Esophagus (tissue), 2 donors: ENCODE measurements around the gene SNAP25. TPM values are rescaled to one million over a fixed set of nuclear protein-coding genes. Genes with fewer than 3 reads are reported as not detected.

Experiments
- H3K27ac ChIP-seq, 2 donors: one replicate each; pipeline ENCODE4 v1.5.1; 2013; ENCODE audit warnings: low read depth in 2 of 2, mild to moderate bottlenecking in 2 of 2, inconsistent platforms in 1 of 2, low read length in 1 of 2, moderate library complexity in 1 of 2
- H3K27me3 ChIP-seq, 2 donors: one replicate each; pipeline ENCODE4 v1.6.1; 2013; ENCODE audit warnings: low read length in 2 of 2, control low read depth in 1 of 2, mild to moderate bottlenecking in 1 of 2; ENCODE audit not compliant: insufficient read depth in 2 of 2, control insufficient read depth in 1 of 2
- H3K36me3 ChIP-seq, 2 donors: one replicate each; pipeline ENCODE4 v1.6.1; 2013; ENCODE audit warnings: low read length in 1 of 2; ENCODE audit not compliant: control insufficient read depth in 2 of 2, insufficient read depth in 2 of 2
- H3K4me1 ChIP-seq, 2 donors: one replicate each; pipeline ENCODE4 v1.6.1; 2013; ENCODE audit warnings: low read length in 1 of 2; ENCODE audit not compliant: control insufficient read depth in 2 of 2, insufficient read depth in 2 of 2
- H3K4me3 ChIP-seq, 2 donors: one replicate each; pipeline ENCODE4 v1.5.1; 2013; ENCODE audit warnings: low read length in 2 of 2, mild to moderate bottlenecking in 2 of 2, low read depth in 1 of 2, moderate library complexity in 1 of 2
- H3K9me3 ChIP-seq, 2 donors: one replicate each; pipeline ENCODE4 v1.6.1; 2013; ENCODE audit warnings: mild to moderate bottlenecking in 2 of 2, low read depth in 1 of 2, low read length in 1 of 2, moderate library complexity in 1 of 2; ENCODE audit not compliant: control insufficient read depth in 2 of 2, insufficient read depth in 1 of 2
- WGBS, 2 donors: extraction: QIAGEN DNeasy Blood & Tissue Kit; methylation state at CpG; one replicate each; pipeline ENCODE4 v1.1.7; 2013; 5-methylcytosine and 5-hydroxymethylcytosine counted together
- polyA plus RNA-seq, 2 donors: library from polyadenylated mRNA; stranded (reverse); fragments of 200-250 nt; gene quantifications; one replicate each; pipeline ENCODE4 v1.2.3, GENCODE V29; 2013
- donor health status: healthy with polysubstance abuse.
- donor health status: Bipolar disorder and iron deficiency.

Gene SNAP25
- polyA plus RNA-seq, 2 donors = 0.06 to 0.12 TPM

DNA sequence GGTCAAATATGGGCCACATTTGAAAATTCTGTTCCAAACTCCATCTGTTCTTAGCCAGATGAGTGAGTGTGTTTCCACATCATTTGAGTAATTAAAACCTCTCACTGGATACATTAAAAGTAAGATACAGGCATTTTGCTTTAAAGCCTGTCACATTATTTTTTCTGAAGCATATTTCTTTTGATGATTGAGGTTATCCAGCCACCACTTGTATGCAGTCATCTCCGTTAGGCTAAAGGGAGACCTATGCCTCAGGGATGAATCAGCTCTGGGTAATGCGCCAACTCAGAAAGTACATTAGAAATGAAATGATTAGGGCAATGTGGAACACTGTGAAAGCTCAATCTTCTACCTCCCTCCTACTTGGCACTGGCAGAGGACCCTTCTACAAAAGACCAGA lies 90.7 kb downstream of the SNAP25 start:
- Histone ChIP-seq H3K4me3 (no peak overlapping the region), H3K4me1 (no peaks in the 10 kb centered on the region)
- WGBS, 2 donors = 58 to 78% methylated on average over 2 of the region's 2 CpGs

DNA sequence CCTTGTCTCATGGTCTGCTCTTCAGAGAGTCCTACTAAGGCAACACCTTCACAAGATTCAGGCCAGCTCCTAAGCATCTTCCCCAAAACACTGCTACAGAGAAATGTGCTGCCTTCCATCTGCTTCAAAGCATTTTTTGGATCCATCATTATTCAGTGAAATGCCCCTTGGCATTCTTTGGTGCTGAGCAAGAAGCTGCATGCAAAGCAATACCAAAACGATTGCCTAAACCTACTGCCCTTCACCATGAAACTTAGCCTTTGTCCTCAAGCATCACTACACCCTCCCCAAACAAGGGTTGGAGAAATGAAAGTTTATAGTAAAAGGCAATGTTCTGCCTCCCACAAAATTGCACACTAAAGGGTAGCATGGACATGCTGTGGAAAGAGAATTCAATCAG lies 93.5 kb downstream of the SNAP25 start:
- H3K9me3 ChIP-seq = no peaks in the 10 kb centered on the region
- no peak overlapping the region for H3K27ac ChIP-seq
- H3K4me3 ChIP-seq = no peak overlapping the region
- no peaks in the 10 kb centered on the region for H3K27me3 ChIP-seq
- no peaks in the 10 kb centered on the region for H3K4me1 ChIP-seq
- no peaks in the 10 kb centered on the region for H3K36me3 ChIP-seq
- 38 to 49% methylated on average over 1 of the region's 1 CpG for WGBS, 2 donors

More for the DNA sequence above, 90.7 kb downstream of the SNAP25 start:
- Histone ChIP-seq H3K27ac (no peak overlapping the region), H3K27me3 (no peaks in the 10 kb centered on the region), H3K9me3 (no peaks in the 10 kb centered on the region), H3K36me3 (no peaks in the 10 kb centered on the region)

GRCh38 chr20:10313215-10313614 lies 94.6 kb downstream of the SNAP25 start:
- H3K4me1 ChIP-seq = no peaks in the 10 kb centered on the region
- no peaks in the 10 kb centered on the region for H3K27me3 ChIP-seq
- no peaks in the 10 kb centered on the region for H3K36me3 ChIP-seq
- no peak overlapping the region for H3K4me3 ChIP-seq
- no peak overlapping the region for H3K27ac ChIP-seq
- no peaks in the 10 kb centered on the region for H3K9me3 ChIP-seq

GRCh38 chr20:10313701-10314100 lies 95.1 kb downstream of the SNAP25 start:
- Histone ChIP-seq H3K9me3 (no peaks in the 10 kb centered on the region), H3K4me1 (no peaks in the 10 kb centered on the region), H3K27me3 (no peaks in the 10 kb centered on the region), H3K4me3 (no peak overlapping the region), H3K27ac (no peak overlapping the region), H3K36me3 (no peaks in the 10 kb centered on the region)
- 16 to 19% methylated on average over 3 of the region's 3 CpGs for WGBS, 2 donors

- WGBS, 2 donors = 6 to 13% methylated on average over 2 of the region's 2 CpGs
- H3K4me1 ChIP-seq = no peaks in the 10 kb centered on the region
- no peak overlapping the region for H3K27ac ChIP-seq
- H3K36me3 ChIP-seq = no peaks in the 10 kb centered on the region
- H3K9me3 ChIP-seq = no peaks in the 10 kb centered on the region
- H3K27me3 ChIP-seq = no peaks in the 10 kb centered on the region
- H3K4me3 ChIP-seq = no peak overlapping the region
Observed at GRCh38 chr20:10314198-10314597, 95.6 kb downstream of the SNAP25 start.

DNA sequence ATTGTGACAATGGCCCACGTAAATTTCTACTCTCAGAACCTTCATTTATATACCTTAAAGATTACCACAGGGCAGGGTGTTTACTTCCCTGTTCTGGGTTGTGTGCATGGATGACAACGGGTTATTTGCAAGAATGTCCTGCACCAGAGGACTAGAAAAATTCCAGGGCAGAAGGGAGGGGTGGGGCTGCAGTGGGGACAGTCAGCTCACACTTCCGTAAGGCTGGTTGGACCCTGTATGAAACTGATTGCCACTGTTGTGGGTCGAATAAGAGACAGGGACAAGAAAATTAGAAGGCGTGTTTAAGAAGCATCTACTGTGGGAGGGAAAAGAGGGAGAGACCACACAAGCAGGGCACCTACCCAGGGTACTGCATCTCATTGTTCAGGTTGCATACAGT lies 96.5 kb downstream of the SNAP25 start:
- Histone ChIP-seq H3K4me1 (no peaks in the 10 kb centered on the region), H3K4me3 (no peak overlapping the region), H3K27me3 (no peaks in the 10 kb centered on the region), H3K36me3 (no peaks in the 10 kb centered on the region), H3K27ac (no peak overlapping the region), H3K9me3 (no peaks in the 10 kb centered on the region)
- 54 to 58% methylated on average over 5 of the region's 5 CpGs for WGBS, 2 donors

GRCh38 chr20:10316582-10316981 lies 98.0 kb downstream of the SNAP25 start:
- H3K9me3 ChIP-seq = no peaks in the 10 kb centered on the region
- H3K36me3 ChIP-seq = no peaks in the 10 kb centered on the region
- H3K4me3 ChIP-seq = no peak overlapping the region
- H3K4me1 ChIP-seq = no peaks in the 10 kb centered on the region
- no peak overlapping the region for H3K27ac ChIP-seq
- WGBS, 2 donors = 72 to 76% methylated on average over 2 of the region's 2 CpGs
- H3K27me3 ChIP-seq = no peaks in the 10 kb centered on the region

DNA sequence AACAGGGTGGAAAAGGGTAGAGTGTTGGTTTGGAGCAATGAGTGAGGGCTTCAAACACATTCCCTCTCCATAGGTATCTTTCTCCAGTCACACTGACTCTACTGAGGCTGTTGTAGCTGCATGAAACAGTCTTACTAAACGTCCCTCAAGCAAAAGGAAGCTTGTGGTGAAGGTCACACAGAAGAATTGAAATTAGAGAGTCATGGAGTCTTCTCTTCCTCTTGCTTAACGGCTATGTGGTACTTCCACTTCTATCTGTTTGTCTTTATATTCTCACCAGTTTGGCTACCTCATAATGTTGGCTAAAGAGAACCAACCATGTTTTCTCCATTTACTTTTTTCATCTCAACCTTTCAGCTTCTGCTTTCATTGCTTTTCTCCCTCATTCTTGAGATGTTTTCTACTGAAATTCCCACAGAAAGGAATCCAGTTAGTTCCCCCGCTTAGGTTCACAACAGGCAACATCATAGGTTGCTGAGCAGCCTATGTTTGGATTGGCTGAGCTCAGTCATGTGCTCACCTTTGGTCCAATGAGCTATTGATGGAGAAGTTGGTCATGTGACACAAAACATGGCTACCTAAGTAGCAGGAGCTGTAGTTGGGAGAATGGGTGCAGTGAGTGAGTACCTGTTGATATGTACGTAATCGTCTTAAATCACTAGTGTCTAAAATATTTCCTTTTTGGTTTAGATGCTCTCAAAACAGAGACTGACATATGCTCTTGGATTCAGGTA lies 99.8 kb downstream of the SNAP25 start:
- Histone ChIP-seq H3K36me3 (no peaks in the 10 kb centered on the region), H3K4me3 (no peak overlapping the region), H3K9me3 (no peaks in the 10 kb centered on the region), H3K4me1 (no peaks in the 10 kb centered on the region), H3K27ac (no peak overlapping the region), H3K27me3 (no peaks in the 10 kb centered on the region)
- WGBS, 2 donors = 76 to 78% methylated on average over 5 of the region's 5 CpGs

GRCh38 chr20:10319855-10320254 lies 101.2 kb downstream of the SNAP25 start:
- no peaks in the 10 kb centered on the region for H3K36me3 ChIP-seq
- no peak overlapping the region for H3K4me3 ChIP-seq
- no peaks in the 10 kb centered on the region for H3K4me1 ChIP-seq
- WGBS, 2 donors = 66 to 74% methylated on average over 4 of the region's 4 CpGs
- H3K27me3 ChIP-seq = no peaks in the 10 kb centered on the region
- H3K27ac ChIP-seq = no peak overlapping the region
- H3K9me3 ChIP-seq = no peaks in the 10 kb centered on the region

DNA sequence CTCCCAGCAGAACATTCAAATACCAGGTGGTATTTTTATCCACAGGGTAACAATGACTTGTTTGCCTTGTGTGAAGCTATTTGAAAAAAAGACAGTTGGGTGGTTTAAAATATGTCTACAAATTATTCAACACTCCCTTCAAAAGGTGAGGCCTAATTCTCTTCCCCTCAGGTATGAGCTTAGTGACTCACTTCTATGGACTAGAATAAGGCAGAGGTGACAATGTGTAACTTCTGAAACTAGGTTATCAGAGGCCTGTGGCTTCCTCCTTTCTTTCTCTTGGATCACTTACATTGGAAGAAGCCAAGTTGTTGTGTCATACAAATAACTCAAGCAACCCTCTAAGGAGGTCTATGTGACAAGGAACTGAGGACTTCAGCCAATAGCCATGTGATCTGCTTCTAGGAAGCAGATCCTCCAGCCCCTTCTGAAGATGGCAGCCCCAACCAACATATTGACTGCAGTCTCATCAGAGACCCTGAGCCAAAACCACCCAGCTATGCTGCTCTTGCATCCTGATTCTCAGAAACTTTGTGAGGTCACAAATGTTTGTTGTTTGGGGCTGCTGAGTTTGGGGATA lies 102.6 kb downstream of the SNAP25 start:
- Histone ChIP-seq H3K27me3 (no peaks in the 10 kb centered on the region), H3K4me3 (no peak overlapping the region), H3K36me3 (no peaks in the 10 kb centered on the region), H3K27ac (no peak overlapping the region), H3K9me3 (no peaks in the 10 kb centered on the region), H3K4me1 (no peaks in the 10 kb centered on the region)
